ENCODE data around the gene RALGAPA1. TPM values are rescaled to one million over a fixed set of nuclear protein-coding genes. Genes with fewer than 3 reads are reported as not detected.
"Not testable (repeated sequence)": the region's sequence is repeated elsewhere in the genome, so short reads cannot be mapped to it uniquely, and the experiment has no call there.

RALGAPA1 gene
- polyA plus RNA-seq (2013), result 5.9 and 7.6 TPM in 2 replicates

GRCh38 chr14:35808638-35809563, at the start of gene RALGAPA1:
Gene RALGAPA1 (minus strand): TSS chr14:35809295. CDS start chr14:35808835, 460 bp downstream.
- Histone ChIP-seq H2BK5ac (ENCODE audit: low read depth, low read length, poor library complexity) (peak within 1 kb of the TSS; percentile 76), H4K91ac (ENCODE audit: low read depth, low read length) (peak within 1 kb of the TSS; percentile 20), H3K27ac (ENCODE audit: low read depth, low read length) (peak within 1 kb of the TSS; percentile 73), H4K8ac (ENCODE audit: low read depth, low read length) (peak within 1 kb of the TSS; percentile 78), H3K4me2 (ENCODE audit: low read length) (peak within 1 kb of the TSS; percentile 93), H3K4me3 (ENCODE audit: low read depth, low read length) (peak within 1 kb of the TSS; percentile 74), H4K12ac (ENCODE audit: low read depth, low read length) (peak within 1 kb of the TSS; percentile 69), H2AFZ (ENCODE audit: insufficient read depth, low read length, poor library complexity) (peak within 1 kb of the TSS; percentile 79), H3K14ac (ENCODE audit: low read length) (peak within 1 kb of the TSS; percentile 80), H2BK120ac (ENCODE audit: insufficient read depth, low read length, poor library complexity) (peak within 1 kb of the TSS; percentile 17), H3K18ac (ENCODE audit: low read length) (peak within 1 kb of the TSS; percentile 14), H3K9ac (ENCODE audit: low read length) (peak within 1 kb of the TSS; percentile 67)
- DNase-seq, result peak; percentile 96 to 99
- H3K4ac ChIP-seq (ENCODE audit: low read depth, low read length); H3K4me1 ChIP-seq (ENCODE audit: control insufficient read depth in 1 of 2, insufficient read depth in 2 of 2, low read length in 2 of 2); H3K27me3 ChIP-seq (ENCODE audit: insufficient read depth, low read length); H3K23ac ChIP-seq (ENCODE audit: low read length); H3K79me1 ChIP-seq (ENCODE audit: low read length); H3K9me3 ChIP-seq (ENCODE audit: insufficient read depth, low read depth, low read length); H2BK12ac ChIP-seq (ENCODE audit: low read length); H3K36me3 ChIP-seq (ENCODE audit: control insufficient read depth in 1 of 2, insufficient read depth in 2 of 2, low read length in 2 of 2); H2AK5ac ChIP-seq (ENCODE audit: low read length); H3K79me2 ChIP-seq (ENCODE audit: control insufficient read depth, insufficient read depth, low read length, poor library complexity): not testable (repeated sequence)
- WGBS (ENCODE audit: extremely low coverage, insufficient coverage, insufficient read length), result no CpG with 5 or more reads among the region's 66 CpGs

- no peak overlapping the region for H3K14ac ChIP-seq (ENCODE audit: low read length)
- peak; percentile 16 to 39 for DNase-seq
- H3K9ac ChIP-seq (ENCODE audit: low read length), result no peak overlapping the region
- H3K4ac ChIP-seq (ENCODE audit: low read depth, low read length), result no peak overlapping the region
- H3K18ac ChIP-seq (ENCODE audit: low read length), result no peak overlapping the region
- H3K36me3 ChIP-seq (ENCODE audit: control insufficient read depth in 1 of 2, insufficient read depth in 2 of 2, low read length in 2 of 2), result peaks cover 5 to 6% of the 10 kb centered on the region in 2 experiments
- no peaks in the 10 kb centered on the region for H3K79me2 ChIP-seq (ENCODE audit: control insufficient read depth, insufficient read depth, low read length, poor library complexity)
- H4K8ac ChIP-seq (ENCODE audit: low read depth, low read length), result no peak overlapping the region
- no peak overlapping the region for H4K12ac ChIP-seq (ENCODE audit: low read depth, low read length)
- H3K9me3 ChIP-seq (ENCODE audit: insufficient read depth, low read depth, low read length), result no peaks in the 10 kb centered on the region
- no peak overlapping the region for H3K27ac ChIP-seq (ENCODE audit: low read depth, low read length)
- H2AFZ ChIP-seq (ENCODE audit: insufficient read depth, low read length, poor library complexity), result no peak overlapping the region
- H2BK12ac ChIP-seq (ENCODE audit: low read length), result no peak overlapping the region
- H2AK5ac ChIP-seq (ENCODE audit: low read length), result no peak overlapping the region
- no peaks in the 10 kb centered on the region for H3K4me1 ChIP-seq (ENCODE audit: control insufficient read depth in 1 of 2, insufficient read depth in 2 of 2, low read length in 2 of 2)
- WGBS (ENCODE audit: extremely low coverage, insufficient coverage, insufficient read length), result no CpG with 5 or more reads among the region's 7 CpGs
- H3K4me2 ChIP-seq (ENCODE audit: low read length), result no peak overlapping the region
- no peak overlapping the region for H2BK5ac ChIP-seq (ENCODE audit: low read depth, low read length, poor library complexity)
- H3K79me1 ChIP-seq (ENCODE audit: low read length), result no peaks in the 10 kb centered on the region
- no peak overlapping the region for H4K91ac ChIP-seq (ENCODE audit: low read depth, low read length)
- no peak overlapping the region for H3K4me3 ChIP-seq (ENCODE audit: low read depth, low read length)
- H2BK120ac ChIP-seq (ENCODE audit: insufficient read depth, low read length, poor library complexity), result no peak overlapping the region
- H3K27me3 ChIP-seq (ENCODE audit: insufficient read depth, low read length), result no peaks in the 10 kb centered on the region
- no peak overlapping the region for H3K23ac ChIP-seq (ENCODE audit: low read length)
These were observed 49.6 kb upstream of the RALGAPA1 start for GRCh38 chr14:35858521-35859209.

DNA sequence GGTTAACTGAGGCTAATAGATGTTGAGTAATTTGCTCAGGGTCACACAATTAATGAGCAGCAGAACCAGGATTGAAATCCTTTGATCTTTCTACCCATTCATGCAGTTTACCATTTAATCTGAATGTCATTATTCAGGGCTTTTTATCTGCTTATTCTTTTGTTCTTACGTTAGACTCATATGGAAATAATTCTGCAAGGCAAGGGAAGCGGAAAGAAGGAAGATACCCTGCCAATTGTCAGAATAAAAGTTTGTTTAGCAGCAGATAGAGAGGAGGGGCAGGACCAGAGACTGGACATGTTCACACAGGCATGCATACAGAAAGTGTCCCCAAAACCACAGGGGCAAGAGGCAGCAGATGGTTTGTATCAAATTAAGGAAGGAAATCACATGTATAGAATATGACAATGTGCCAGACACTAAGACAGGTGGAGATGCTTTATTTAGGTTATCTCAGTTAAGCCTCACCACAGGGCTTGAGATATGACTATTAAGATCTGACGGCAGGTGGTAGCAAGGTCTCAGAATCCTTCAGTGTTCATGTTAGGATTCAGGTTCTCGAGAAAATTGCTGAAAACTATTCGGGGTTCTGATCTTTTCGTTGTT, 46.9 kb upstream of the RALGAPA1 start:
- no peak for DNase-seq
- Histone ChIP-seq H3K9ac (ENCODE audit: low read length) (no peak overlapping the region), H3K4me1 (ENCODE audit: control insufficient read depth in 1 of 2, insufficient read depth in 2 of 2, low read length in 2 of 2) (no peaks in the 10 kb centered on the region), H3K36me3 (ENCODE audit: control insufficient read depth in 1 of 2, insufficient read depth in 2 of 2, low read length in 2 of 2) (peaks cover 2 to 3% of the 10 kb centered on the region in 2 experiments), H3K79me2 (ENCODE audit: control insufficient read depth, insufficient read depth, low read length, poor library complexity) (no peaks in the 10 kb centered on the region), H3K27ac (ENCODE audit: low read depth, low read length) (no peak overlapping the region), H4K8ac (ENCODE audit: low read depth, low read length) (no peak overlapping the region), H3K27me3 (ENCODE audit: insufficient read depth, low read length) (no peaks in the 10 kb centered on the region), H3K18ac (ENCODE audit: low read length) (no peak overlapping the region), H2AK5ac (ENCODE audit: low read length) (no peak overlapping the region), H3K23ac (ENCODE audit: low read length) (no peak overlapping the region), H3K14ac (ENCODE audit: low read length) (no peak overlapping the region), H2AFZ (ENCODE audit: insufficient read depth, low read length, poor library complexity) (no peak overlapping the region), H2BK120ac (ENCODE audit: insufficient read depth, low read length, poor library complexity) (no peak overlapping the region), H2BK5ac (ENCODE audit: low read depth, low read length, poor library complexity) (no peak overlapping the region), H3K9me3 (ENCODE audit: insufficient read depth, low read depth, low read length) (no peaks in the 10 kb centered on the region), H4K91ac (ENCODE audit: low read depth, low read length) (no peak overlapping the region), H3K4ac (ENCODE audit: low read depth, low read length) (no peak overlapping the region), H3K4me2 (ENCODE audit: low read length) (no peak overlapping the region), H3K79me1 (ENCODE audit: low read length) (no peaks in the 10 kb centered on the region), H4K12ac (ENCODE audit: low read depth, low read length) (no peak overlapping the region), H3K4me3 (ENCODE audit: low read depth, low read length) (no peak overlapping the region), H2BK12ac (ENCODE audit: low read length) (no peak overlapping the region)
- no CpG with 5 or more reads among the region's 6 CpGs for WGBS (ENCODE audit: extremely low coverage, insufficient coverage, insufficient read length)

DNA sequence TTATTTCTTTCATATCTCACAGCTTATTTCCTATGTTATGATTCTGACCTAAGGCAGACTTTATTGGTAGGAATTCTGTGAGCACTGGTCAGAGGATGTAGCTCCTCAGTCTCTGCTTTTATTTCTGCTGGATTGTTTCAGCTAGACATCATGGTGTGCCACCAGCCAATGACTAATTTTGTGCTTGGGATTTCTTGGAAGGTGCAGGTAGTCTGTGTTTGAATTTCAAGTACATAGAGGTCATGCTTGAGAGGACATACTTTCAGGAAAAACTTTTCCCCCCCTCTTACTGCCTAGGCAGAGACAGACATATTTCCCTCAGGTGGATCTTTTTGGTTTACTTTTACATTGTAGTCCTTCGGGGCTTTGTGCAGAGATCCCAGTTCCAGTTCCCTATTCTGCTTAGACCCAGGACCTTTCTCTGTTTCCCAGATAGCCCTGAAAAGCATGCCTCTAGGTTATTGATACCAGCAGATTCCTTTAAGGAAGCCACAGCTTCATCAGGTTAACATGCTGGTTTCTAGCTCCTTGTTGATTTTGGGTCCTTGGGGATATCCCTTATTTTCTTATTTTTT, 45.7 kb upstream of the RALGAPA1 start:
- WGBS (ENCODE audit: extremely low coverage, insufficient coverage, insufficient read length), result no CpG with 5 or more reads among the region's 1 CpG
- no peaks in the 10 kb centered on the region for H3K79me2 ChIP-seq (ENCODE audit: control insufficient read depth, insufficient read depth, low read length, poor library complexity)
- no peak overlapping the region for H3K4me2 ChIP-seq (ENCODE audit: low read length)
- no peak overlapping the region for H2BK120ac ChIP-seq (ENCODE audit: insufficient read depth, low read length, poor library complexity)
- H2AK5ac ChIP-seq (ENCODE audit: low read length), result no peak overlapping the region
- H3K27me3 ChIP-seq (ENCODE audit: insufficient read depth, low read length), result no peaks in the 10 kb centered on the region
- no peak overlapping the region for H2BK5ac ChIP-seq (ENCODE audit: low read depth, low read length, poor library complexity)
- H4K8ac ChIP-seq (ENCODE audit: low read depth, low read length), result no peak overlapping the region
- no peak overlapping the region for H2AFZ ChIP-seq (ENCODE audit: insufficient read depth, low read length, poor library complexity)
- H3K9me3 ChIP-seq (ENCODE audit: insufficient read depth, low read depth, low read length), result no peaks in the 10 kb centered on the region
- H4K91ac ChIP-seq (ENCODE audit: low read depth, low read length), result no peak overlapping the region
- DNase-seq, result peak; percentile 46 to 71
- no peak overlapping the region for H3K23ac ChIP-seq (ENCODE audit: low read length)
- H3K36me3 ChIP-seq (ENCODE audit: control insufficient read depth in 1 of 2, insufficient read depth in 2 of 2, low read length in 2 of 2), result peaks cover 2 to 5% of the 10 kb centered on the region in 2 experiments
- no peak overlapping the region for H3K4ac ChIP-seq (ENCODE audit: low read depth, low read length)
- H3K9ac ChIP-seq (ENCODE audit: low read length), result no peak overlapping the region
- no peak overlapping the region for H4K12ac ChIP-seq (ENCODE audit: low read depth, low read length)
- H2BK12ac ChIP-seq (ENCODE audit: low read length), result no peak overlapping the region
- H3K79me1 ChIP-seq (ENCODE audit: low read length), result no peaks in the 10 kb centered on the region
- H3K27ac ChIP-seq (ENCODE audit: low read depth, low read length), result no peak overlapping the region
- H3K4me1 ChIP-seq (ENCODE audit: control insufficient read depth in 1 of 2, insufficient read depth in 2 of 2, low read length in 2 of 2), result no peaks in the 10 kb centered on the region
- H3K14ac ChIP-seq (ENCODE audit: low read length), result no peak overlapping the region
- H3K18ac ChIP-seq (ENCODE audit: low read length), result no peak overlapping the region
- no peak overlapping the region for H3K4me3 ChIP-seq (ENCODE audit: low read depth, low read length)

All from trophoblast cell (in vitro differentiated cells and primary cell).